ENCODE data around the gene MED31.
"Not testable (repeated sequence)": the region's sequence is repeated elsewhere in the genome, so short reads cannot be mapped to it uniquely, and the experiment has no call there.

The MED31 gene

DNA sequence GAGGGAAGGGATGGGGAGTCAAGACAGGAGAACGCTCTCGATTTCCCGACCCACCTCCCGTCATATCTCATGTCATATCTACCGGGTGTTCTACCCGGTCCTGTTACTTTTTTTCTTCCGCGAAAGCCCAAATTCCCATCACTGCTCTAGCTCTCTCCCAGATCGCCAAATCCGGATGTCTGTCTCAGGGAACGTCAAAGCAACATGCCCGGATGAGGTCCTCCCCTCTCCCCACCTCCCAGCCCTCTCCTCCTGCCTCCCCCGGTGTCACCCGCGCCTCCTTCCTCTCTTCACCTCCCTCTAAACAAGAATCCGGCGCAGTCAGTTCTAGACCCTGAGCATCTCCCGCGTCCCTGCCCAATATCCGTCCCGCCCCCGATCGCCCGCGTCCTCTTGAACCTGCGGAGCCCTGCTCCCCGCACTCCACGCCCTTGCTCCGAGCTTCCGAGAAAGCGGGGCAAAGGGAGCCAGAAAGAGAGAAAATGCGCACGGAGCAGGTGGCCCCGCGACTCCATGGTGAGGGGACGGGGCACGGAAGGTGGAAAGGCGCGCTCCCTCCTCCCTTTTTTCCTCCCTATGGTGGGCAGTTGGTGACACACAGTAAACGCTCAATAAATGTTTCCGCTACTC is 4.4 kb upstream of the MED31 start:
- DNase-seq (ENCODE audit: low read depth, low spot score), result not testable (repeated sequence)

DNA sequence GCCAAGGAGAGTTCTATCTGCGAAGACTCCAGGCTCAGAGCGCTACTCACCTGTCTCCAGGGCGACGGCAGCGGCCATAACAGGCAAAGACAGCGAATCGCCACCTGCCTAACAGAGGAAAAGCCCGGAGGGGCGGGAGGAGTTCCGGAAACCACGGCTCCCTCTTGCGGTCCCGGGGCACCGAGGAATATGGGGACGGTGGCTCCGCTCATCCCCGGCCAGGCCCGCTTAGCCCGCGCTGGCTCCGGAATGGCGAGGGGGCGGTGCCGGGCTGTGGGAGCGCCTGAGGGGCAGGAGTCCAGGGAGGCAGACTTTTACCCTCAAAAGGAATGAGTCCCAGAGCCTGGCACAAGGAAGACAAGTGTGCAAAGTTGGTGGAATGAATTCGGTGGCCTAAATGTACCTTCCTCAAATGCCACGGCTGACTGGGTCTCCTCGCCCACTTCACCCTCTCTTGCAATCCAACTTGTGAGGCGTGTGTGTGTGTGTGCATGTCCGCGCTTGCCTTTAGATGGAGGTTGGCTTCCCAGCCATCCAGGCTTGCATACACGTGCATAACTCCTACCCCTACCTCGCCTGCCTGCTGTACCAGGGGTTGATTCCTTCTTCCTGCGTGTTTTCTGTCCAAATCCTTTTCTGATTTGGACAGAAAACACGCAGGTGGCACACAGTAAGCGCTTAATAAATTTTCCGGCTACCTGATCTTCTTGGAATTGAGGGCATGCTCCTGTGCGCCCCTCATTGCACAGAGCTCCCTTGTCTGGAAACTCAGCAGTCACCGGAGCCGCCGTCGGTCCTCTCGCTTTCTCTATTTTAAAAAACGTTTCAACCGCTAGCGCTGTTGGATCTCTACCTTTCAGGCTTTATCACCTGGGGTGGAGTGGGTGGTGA is 3.7 kb upstream of the MED31 start:
- DNase-seq (ENCODE audit: low read depth, low spot score), result no peak

DNA sequence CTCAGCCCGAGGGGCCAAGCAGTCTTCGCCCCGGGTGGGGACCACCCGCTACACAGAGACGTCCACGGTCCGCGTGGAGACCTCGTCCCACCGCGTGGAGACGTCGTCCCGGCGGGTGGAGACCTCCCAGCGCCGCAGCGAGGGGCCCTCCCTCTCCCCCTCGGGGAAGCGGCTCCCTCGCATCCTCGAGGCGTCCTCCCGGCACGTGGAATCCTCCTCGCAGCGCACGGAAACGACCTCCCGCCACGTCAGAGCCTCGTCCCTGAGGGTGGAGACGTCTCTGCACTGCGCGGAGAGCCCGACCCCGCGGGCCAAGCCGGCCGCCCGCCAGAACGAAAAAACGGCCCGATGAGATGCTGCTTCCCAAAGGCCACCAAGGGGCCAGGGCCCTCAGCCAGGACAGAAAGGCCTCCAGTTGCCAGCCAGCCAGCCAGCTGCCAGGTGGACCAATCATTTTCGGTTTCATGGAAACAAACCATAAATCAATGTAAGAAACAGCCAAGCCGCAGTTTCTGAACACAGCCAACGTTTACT is 581 bp upstream of the MED31 start:
- no peak for DNase-seq (ENCODE audit: low read depth, low spot score)

DNA sequence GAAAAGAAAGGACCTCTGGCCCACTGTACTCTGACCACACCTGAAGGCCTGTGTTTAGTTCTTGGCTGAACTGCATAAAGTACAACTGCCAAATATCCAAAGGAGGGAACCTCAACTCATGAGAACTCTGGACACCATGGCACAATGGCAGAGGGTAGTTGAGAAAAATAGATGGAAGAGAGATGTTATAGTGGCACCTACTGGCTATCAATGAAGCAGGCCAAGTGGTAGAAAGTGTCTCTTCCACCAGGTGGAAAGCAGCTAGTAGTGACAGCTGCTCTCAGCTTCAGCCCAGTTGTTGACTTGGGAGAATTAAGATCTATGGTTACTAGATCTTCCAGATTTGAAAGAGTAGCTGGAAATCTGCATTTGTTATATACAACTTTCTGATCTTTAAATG is 3.2 kb downstream of the MED31 start:
- no peak for DNase-seq (ENCODE audit: low read depth, low spot score)

DNA sequence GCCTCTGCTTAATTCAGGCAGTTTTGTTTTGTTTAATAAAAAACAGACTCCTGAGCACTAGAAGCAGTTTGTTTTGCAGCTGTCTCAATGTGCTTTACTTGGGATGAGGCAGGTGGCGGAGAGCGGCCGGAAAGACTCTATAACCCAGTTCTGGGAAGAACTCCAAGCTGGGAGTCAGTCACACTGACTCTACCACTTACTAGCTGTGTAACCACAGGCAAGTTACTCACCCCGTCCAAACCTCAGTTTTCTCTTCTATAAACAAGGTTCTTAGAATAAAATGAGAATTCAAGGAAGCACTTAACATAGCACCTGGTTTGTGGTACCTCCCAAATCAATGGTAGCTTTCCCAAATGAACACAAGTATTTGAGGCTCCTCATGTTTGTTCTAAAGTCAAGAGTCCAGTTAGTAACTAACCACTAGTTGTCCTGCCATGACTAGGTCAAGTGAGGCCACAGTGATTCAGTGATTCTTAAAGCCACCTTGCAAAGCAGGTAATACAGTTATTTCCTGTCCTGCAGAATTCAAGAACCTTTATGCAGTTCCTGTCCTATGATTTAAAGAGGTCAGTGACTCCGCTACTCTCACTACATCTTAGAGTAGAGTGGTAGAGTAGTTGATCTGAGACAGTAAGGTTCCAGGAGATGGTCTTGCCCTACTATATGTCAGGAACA is 7.8 kb downstream of the MED31 start:
- DNase-seq (ENCODE audit: low read depth, low spot score), result no peak

DNA sequence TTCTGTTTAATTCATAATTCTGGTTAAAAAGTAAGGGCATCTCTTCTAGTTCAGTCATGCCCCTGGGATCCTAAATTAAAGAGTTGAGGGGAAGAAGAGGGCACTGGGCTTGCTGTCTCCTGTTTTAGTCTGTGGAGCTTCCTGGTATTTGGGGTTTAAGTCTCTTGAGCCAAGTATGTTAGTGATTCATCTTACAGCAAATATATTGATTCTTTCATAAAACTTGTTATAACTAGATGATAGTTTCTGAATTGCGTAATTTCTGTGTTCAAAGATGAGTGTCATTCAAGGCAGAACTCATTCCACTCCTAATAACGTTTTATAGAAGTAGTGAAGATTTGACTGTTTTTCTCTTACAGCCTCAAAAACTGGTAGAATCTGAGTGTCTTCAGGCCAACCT is 8.8 kb downstream of the MED31 start:
- no peak for DNase-seq (ENCODE audit: low read depth, low spot score)

DNA sequence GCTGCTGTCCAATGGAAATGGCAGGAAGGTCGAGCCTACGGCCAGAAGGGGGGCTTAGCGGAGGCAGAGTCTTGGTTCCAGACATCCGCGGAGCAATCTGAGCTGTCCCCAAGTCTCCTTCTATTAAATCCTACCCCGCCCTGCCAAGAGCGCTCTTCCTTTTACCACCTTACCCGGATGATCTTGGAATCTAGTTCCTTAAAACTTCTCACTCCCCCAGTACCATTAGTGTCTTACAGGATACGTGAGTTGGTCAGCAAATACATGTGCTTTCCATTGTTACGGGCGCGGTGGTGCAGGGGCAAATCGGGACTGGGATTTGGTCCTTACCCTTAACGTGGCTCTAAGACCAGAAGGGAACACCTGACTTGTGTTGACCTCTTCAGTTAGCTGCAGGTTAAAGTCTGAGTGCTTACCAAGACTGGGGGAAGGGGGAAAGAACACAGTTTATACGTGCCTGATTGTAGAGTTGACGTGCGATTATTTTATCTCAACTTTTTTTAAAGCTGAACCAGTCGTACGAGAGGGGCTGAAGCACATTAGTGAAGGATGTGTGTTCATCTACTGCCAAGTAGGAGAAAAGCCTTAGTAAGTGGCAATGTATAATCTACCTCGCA is 10.1 kb downstream of the MED31 start:
- DNase-seq (ENCODE audit: low read depth, low spot score), result no peak

DNA sequence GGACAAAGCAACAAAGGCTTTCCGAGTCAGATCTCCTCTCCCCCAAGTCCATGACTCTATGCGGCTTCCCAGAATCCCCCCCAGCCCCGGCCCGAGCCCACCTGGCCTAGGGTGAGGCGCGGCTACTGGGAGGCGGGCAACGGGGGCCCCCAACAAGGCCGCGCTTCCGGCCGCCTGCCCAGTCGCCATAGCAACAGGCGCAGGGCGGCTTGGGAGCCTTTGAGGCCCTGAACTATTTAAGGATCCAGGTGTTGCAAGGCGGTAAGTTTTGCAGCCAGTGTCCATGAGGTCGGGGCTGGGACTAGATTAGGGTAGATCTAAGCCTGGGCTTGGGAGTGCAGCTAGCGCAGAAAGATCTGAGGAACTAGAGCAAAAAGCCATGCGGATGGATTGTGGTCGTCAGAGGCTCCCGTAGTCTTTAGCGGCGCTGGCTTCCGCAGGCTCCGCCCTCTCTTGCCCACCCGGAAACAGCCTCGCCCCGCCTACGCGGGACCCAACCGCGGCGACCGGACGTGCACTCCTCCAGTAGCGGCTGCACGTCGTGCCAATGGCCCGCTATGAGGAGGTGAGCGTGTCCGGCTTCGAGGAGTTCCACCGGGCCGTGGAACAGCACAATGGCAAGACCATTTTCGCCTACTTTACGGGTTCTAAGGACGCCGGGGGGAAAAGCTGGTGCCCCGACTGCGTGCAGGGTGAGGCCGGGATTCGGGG is 10.7 kb downstream of the MED31 start, which contains the start of the genes KIAA0753 and TXNDC17:
TSS of gene KIAA0753 (minus strand) at position 176 of the 711 bp plus-strand sequence. CDS start 5,608 bp downstream, outside the sequence.
TSS of gene TXNDC17 (plus strand) at position 525 of the 711 bp plus-strand sequence. CDS start at position 548, 23 bp downstream.
- peak; percentile 71 for DNase-seq (ENCODE audit: low read depth, low spot score)

DNA sequence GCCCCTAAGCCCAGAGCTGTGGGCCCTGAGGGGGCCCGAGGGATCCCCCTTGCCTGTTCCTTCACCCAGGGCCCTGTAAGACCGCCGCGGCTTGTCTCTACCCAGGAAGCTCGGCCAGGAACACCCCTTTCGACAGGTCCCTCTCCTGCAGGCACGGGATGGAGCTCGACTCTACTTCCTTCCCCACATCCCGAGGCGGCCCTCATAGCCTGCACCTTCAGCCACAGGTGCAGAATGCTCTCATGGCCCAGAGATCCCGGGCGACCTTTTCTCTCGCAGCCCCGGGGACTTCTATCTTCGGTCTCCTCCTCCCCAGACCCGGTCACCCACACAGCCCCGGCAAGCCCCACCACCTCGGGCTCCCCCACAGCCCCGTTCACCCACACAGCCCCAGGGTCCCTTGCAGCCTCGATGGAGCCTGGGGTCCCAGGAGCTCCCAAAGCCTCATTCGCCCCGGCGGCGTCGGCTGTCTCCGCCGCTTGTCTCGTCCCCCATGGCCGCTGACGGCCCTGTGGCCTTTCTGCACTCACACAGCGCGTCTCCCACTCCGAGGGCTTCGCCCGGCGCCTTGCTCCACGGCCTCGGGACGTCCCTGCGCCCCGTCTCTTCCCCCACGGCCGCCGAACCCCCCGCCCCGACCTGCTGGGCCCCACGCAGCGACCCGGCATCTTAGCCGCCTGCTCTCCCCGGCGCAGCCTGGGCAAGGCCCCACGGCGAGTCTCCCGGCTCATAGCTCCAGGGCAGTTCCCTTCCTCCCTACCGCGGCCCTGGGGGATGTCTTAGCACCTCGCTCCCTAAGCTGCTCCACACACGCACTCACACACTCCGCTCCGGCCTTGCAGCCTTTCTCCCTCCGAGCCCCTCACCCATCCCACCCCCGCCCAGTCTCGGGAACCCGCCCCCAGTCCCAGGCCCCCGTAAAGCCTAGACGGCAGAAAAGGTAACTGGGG is 11.5 kb downstream of the MED31 start:
- DNase-seq (ENCODE audit: low read depth, low spot score), result no peak

DNA sequence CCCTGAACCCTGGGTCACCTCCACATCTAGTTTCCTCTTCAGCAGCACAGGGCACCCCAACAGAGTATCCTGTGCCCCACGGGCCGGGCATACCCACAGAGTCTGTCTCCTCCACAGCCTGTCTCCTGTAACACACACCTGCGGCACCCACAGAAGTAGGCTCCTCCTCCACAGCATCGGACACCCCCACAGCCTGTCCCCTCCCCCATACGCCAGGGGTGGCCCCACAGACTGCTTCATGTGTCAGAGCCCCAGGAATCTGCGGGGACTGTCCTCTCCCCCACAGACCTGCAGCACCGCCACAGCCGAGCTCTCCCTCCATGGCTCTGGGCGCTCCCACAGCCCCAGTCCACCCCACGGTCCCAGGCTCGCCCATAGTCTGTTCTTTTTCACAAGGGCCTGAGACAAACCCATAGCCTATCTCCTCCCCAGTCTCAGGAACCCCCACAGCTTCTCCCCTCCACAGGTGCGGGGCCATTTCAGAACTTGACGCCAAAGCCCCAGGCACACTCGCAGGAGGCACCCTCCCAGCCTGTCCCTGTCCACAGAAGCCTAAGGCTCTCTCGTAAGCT is 12.3 kb downstream of the MED31 start:
- no peak for DNase-seq (ENCODE audit: low read depth, low spot score)

DNA sequence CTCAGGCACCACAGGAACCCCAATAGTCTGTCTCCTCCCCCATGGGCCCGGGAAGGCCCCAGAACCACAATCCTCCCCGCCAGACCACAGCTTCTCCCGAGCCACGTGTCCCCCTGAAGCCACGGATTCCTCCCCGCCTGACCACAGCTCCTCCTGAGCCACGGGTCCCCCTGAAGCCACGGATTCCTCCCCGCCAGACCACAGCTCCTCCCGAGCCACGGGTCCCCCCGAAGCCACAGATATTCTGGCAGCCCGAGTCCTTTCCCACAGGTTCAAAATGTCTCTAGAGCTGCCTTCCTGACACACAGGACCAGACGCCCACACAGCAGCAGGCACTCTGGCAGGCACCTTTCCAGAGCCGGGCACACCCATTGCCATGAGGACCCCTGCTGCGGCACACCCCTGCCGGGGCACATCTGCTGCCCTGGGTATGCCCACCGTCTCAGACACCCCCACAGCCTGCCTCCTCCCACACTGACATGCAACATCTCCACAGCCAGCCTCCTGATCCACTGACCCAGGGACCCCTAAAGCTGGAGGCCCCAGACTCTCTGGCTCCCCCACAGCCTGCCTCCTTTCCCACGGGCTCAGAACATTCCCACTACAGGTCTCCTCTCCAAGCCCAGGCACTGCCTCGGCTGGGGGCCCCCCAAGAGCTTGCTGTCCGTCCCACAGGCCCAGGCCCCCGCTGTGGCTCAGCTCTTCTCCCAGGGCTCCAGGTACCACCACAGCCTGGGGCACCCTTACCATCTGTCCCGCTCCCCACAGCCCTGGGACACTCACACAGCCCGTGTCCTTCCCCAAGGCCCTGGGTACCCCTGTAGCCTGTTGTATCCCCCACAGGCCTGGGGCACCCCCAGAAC is 13.1 kb downstream of the MED31 start:
- no peak for DNase-seq (ENCODE audit: low read depth, low spot score)

DNA sequence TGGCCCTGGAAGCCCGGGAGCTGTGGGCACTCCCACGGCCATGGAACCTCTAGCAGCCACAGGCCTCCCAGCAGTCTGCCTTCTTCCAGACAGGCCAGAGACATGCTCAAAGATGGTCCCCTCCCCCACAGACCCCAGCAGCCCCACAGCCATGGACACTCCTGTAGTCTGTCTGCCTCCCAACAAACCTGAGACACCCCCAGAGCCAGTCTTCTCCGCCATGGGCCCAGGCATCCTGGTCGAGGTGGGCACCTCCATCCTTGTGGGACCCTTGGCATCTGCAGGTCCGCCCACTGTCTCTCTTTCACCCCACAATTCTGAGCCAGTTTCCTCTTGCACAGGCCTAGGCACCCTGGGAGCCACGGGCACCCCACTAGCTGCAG is 14.0 kb downstream of the MED31 start:
- DNase-seq (ENCODE audit: low read depth, low spot score), result no peak

DNA sequence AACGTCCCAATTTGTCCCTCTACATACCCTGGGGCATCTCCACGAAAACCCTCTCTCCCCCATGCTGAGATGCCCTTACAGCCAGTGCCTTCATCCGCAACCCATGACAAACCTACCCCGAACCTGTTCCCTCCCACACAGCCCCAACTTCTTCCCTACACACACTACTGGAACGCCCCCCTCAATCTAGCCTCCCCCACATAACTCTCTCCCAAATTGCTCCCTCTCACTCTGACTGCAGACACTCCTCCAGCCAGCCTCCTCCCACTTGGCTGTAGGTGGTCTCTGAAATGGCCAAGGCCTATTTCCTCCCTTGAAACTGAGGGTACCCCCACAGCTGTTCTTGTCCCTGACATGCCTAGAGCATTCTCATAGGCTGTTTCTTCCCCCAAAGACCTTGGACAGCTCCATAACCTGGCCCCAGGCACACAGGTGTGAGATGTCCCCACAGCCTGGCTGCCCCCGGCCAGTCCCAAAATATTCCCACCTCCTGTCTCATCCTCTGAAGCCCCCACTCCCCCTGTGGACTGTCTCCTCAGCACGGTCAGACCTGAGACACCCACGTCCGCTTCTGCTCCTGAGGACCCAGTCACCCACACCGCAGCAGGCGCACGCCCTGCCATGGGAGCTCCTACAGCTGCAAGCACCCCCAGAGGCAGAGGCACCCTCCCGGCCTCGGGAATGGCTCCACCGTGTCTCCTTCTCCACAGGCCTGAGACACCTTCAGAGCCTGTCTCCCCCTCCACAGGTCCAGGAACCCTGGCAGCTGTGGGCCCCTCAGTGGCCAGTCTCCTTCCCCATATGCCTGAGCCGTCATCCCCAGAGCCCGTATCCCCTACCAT is 14.6 kb downstream of the MED31 start:
- no peak for DNase-seq (ENCODE audit: low read depth, low spot score)

DNA sequence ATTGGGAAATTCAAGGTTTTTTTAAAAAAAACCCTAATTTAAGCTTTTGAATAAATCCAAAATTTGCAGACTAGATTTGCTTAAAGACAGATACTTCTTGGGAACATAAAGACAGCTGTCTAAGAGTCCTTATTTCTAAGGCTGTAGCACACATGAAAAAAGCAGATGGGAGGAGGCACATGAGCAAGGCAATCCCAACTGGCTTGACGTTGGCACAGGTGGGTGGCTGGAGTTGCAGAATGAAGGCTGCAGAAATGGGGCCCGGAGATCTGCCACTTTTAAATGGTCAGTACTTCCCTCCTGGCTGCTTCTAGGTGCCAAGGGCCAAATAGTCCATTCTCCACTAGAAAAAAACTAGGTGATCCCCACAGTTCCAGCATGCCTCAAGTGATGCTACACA is 15.3 kb downstream of the MED31 start:
- DNase-seq (ENCODE audit: low read depth, low spot score), result no peak

DNA sequence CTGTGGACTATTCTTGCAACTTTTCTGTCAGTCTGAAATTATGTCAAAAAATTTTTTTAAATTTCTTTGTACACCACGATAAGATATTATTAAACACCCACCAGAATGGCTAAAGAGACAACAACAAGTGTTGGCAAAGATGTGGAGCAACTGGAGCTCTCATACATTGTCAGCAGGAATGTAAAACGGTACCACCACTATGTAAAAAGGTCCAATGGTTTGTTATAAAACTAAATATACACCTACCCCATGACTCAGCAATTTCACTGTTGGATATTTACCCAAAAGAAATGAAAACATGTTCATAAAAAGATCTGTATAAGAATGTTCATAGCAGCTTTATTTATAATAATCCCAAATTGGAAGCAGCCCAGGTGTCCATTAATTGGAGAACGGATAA is 18.1 kb downstream of the MED31 start:
- DNase-seq (ENCODE audit: low read depth, low spot score), result no peak

DNA sequence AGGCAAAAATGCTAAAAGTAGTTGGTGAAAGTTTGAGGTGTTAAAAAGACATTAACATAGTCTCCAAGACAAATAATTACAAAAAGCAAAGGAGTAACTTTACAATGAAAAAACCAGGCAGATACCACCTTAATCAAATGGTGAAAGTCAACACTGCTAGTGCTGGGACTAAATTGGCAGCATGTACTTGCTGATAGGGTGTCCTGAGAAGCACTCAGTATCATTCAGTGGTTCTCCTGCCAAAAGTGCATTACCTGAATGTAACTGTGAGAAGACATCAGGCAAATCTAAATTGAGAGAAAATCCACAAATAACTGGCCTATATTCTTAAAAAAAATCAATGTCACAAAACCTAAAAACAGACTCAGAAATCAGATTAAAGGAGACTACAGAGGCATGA is 18.9 kb downstream of the MED31 start:
- DNase-seq (ENCODE audit: low read depth, low spot score), result no peak

DNA sequence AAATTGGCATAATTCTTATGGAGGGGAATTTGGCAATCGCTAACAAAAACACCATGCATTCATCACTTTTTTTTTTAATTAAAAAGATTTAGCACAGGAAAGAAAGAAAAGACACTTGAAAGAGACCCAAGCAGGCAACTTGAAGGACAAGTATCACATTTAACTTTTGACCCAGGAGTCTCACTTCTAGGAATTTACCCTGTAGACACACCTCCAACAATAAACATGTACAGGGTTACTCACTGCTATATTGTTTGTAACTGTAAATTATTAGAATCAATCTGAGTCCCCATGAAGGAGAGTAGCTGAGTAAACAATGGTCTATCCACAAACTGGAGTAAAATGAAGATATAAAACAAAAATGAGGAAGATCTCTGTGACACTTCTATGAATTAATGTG is 21.0 kb downstream of the MED31 start:
- DNase-seq (ENCODE audit: low read depth, low spot score), result no peak

DNA sequence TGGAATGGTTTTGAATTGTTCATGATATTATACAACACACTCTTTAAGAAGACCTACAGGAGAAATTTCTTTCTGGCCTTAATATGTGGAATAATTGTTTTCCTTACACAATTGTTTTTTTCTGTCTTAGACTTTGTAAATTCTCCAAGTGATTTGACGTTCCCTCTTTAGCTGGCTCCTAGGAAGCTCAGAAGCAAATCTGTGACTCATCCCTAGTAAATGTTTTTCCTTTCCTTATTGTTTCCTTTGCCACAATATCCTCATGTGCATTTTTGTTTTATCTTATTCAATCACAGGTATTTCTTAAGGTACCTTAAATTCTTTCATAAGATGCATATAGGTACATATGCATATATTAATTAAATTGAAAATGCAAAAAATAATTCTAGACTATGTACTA is 24.4 kb downstream of the MED31 start:
- DNase-seq (ENCODE audit: low read depth, low spot score), result no peak

Data from brain pericyte (primary cell).